ENCODE data around the gene TRIM32. TPM values are rescaled to one million over a fixed set of nuclear protein-coding genes. Genes with fewer than 3 reads are reported as not detected.

TRIM32 gene
- total RNA-seq, 2 experiments from 2014 or later, result 4.4 to 5.8 TPM

GRCh38 chr9:116647515-116647809, 39.6 kb upstream of the TRIM32 start:
- Mint-ChIP-seq H3K4me3 (no peak overlapping the region), H3K27me3 (no peaks in the 10 kb centered on the region), H3K27ac (no peak overlapping the region), H3K36me3 (ENCODE audit: low read depth) (peaks cover 22% of the 10 kb centered on the region), H3K9me3 (no peaks in the 10 kb centered on the region), H3K4me1 (ENCODE audit: low read depth) (no peaks in the 10 kb centered on the region)
- intact Hi-C loops (cut with DNase I, micrococcal nuclease), result no loop called here
- Histone ChIP-seq H3K4me3 (ENCODE audit: low read length) (no peak overlapping the region), H3K27me3 (ENCODE audit: control insufficient read depth in 1 of 2, insufficient read depth in 2 of 2, low read length in 2 of 2) (no peaks in the 10 kb centered on the region), H3K27ac (ENCODE audit: low read depth in 1 of 2, low read length in 2 of 2) (no peak overlapping the region), H3K4me1 (ENCODE audit: insufficient read depth, low read length) (no peaks in the 10 kb centered on the region), H3K9me3 (ENCODE audit: control insufficient read depth in 1 of 2, insufficient read depth in 1 of 2, low read length in 2 of 2) (no peaks in the 10 kb centered on the region), H3K36me3 (ENCODE audit: insufficient read depth, low read length) (no peaks in the 10 kb centered on the region)
- ChIA-PET CTCF (no interaction called here), POLR2A (no interaction called here)
- ATAC-seq (ENCODE audit: poor library complexity), result no peak
- no peak for TF ChIP-seq CTCF (IDR thresholded peaks at IDR 0.05)
- DNase-seq, result no peak

GRCh38 chr9:116653348-116654058, 33.6 kb upstream of the TRIM32 start:
- Mint-ChIP-seq H3K4me1 (ENCODE audit: low read depth) (no peaks in the 10 kb centered on the region), H3K9me3 (no peaks in the 10 kb centered on the region), H3K27me3 (no peaks in the 10 kb centered on the region), H3K36me3 (ENCODE audit: low read depth) (peaks cover 17% of the 10 kb centered on the region), H3K27ac (no peak overlapping the region), H3K4me3 (no peak overlapping the region)
- Histone ChIP-seq H3K4me3 (ENCODE audit: low read length) (no peak overlapping the region), H3K27me3 (ENCODE audit: control insufficient read depth in 1 of 2, insufficient read depth in 2 of 2, low read length in 2 of 2) (no peaks in the 10 kb centered on the region), H3K36me3 (ENCODE audit: insufficient read depth, low read length) (no peaks in the 10 kb centered on the region), H3K4me1 (ENCODE audit: insufficient read depth, low read length) (no peaks in the 10 kb centered on the region), H3K27ac (ENCODE audit: low read depth in 1 of 2, low read length in 2 of 2) (no peak overlapping the region), H3K9me3 (ENCODE audit: control insufficient read depth in 1 of 2, insufficient read depth in 1 of 2, low read length in 2 of 2) (no peaks in the 10 kb centered on the region)
- POLR2A ChIA-PET, result no interaction called here
- intact Hi-C loops (cut with DNase I, micrococcal nuclease), result no loop called here
- no peak for TF ChIP-seq CTCF (IDR thresholded peaks at IDR 0.05)
- CTCF ChIA-PET, result no interaction called here
- DNase-seq, result no peak
- ATAC-seq (ENCODE audit: poor library complexity), result no peak

GRCh38 chr9:116654059-116654355, 33.1 kb upstream of the TRIM32 start:
- Histone ChIP-seq H3K9me3 (ENCODE audit: control insufficient read depth in 1 of 2, insufficient read depth in 1 of 2, low read length in 2 of 2) (no peaks in the 10 kb centered on the region), H3K36me3 (ENCODE audit: insufficient read depth, low read length) (no peaks in the 10 kb centered on the region), H3K27ac (ENCODE audit: low read depth in 1 of 2, low read length in 2 of 2) (no peak overlapping the region), H3K4me3 (ENCODE audit: low read length) (no peak overlapping the region), H3K4me1 (ENCODE audit: insufficient read depth, low read length) (no peaks in the 10 kb centered on the region), H3K27me3 (ENCODE audit: control insufficient read depth in 1 of 2, insufficient read depth in 2 of 2, low read length in 2 of 2) (no peaks in the 10 kb centered on the region)
- no peak for TF ChIP-seq CTCF (IDR thresholded peaks at IDR 0.05)
- Mint-ChIP-seq H3K36me3 (ENCODE audit: low read depth) (peaks cover 17% of the 10 kb centered on the region), H3K27me3 (no peaks in the 10 kb centered on the region), H3K4me3 (no peak overlapping the region), H3K4me1 (ENCODE audit: low read depth) (no peaks in the 10 kb centered on the region), H3K27ac (no peak overlapping the region), H3K9me3 (no peaks in the 10 kb centered on the region)
- DNase-seq (no peak), ATAC-seq (ENCODE audit: poor library complexity) (no peak)
- POLR2A ChIA-PET, result no interaction called here
- CTCF ChIA-PET, result no interaction called here
- intact Hi-C loops (cut with DNase I, micrococcal nuclease), result no loop called here

Data from CD4-positive, alpha-beta T cell (primary cell).